GM23338 (cell line): ENCODE results near the gene GPANK1.

Experiments
- CTCF ChIP-seq, 2 experiments: fragments of 200-600 bp in 1 of 2; sonication (generic) in 1 of 2; conservative IDR thresholded peaks; 2 replicates each; pipeline versions ENCODE4 v1.5.1 to v1.6.1; 2016 to 2017; ENCODE audit warnings: antibody characterized with exemption in 2 of 2, low read depth in 2 of 2, mild to moderate bottlenecking in 2 of 2, moderate library complexity in 1 of 2
- EZH2 ChIP-seq: fragments of 200-600 bp; sonication (generic); IDR thresholded peaks from one replicate; pipeline ENCODE4 v1.8.0; 2017; ENCODE audit warnings: antibody characterized with exemption, mild to moderate bottlenecking, low read depth; ENCODE audit not compliant: unreplicated experiment
- EZH2phosphoT487 ChIP-seq: fragments of 200-600 bp; sonication (generic); IDR thresholded peaks from one replicate; pipeline ENCODE4 v1.8.1; 2018; ENCODE audit warnings: antibody characterized with exemption; ENCODE audit not compliant: unreplicated experiment
- JUNB ChIP-seq: IDR thresholded peaks from one replicate; pipeline ENCODE4 v1.6.1; 2016; ENCODE audit warnings: antibody characterized with exemption; ENCODE audit not compliant: unreplicated experiment
- POLR2AphosphoS5 ChIP-seq: IDR thresholded peaks from 2 replicates; pipeline ENCODE4 v1.6.1; 2016; ENCODE audit warnings: antibody characterized with exemption, low read depth
- REST ChIP-seq: IDR thresholded peaks from one replicate; pipeline ENCODE4 v1.6.1; 2018; ENCODE audit warnings: antibody characterized with exemption; ENCODE audit not compliant: unreplicated experiment
- ZNF114 ChIP-seq: fragments of 250-450 bp; sonication (Bioruptor Pico); IDR thresholded peaks from 2 replicates; pipeline ENCODE4 v1.5.0; 2020; ENCODE audit warnings: mild to moderate bottlenecking, moderate library complexity

GRCh38 chr6:31655349-31656237 lies 9.2 kb downstream of the GPANK1 start, which contains the start of gene APOM:
- no peak for TF ChIP-seq CTCF (conservative IDR thresholded peaks at IDR 0.05; ENCODE audit: low read depth in 2 of 2)
- no peak for TF ChIP-seq EZH2phosphoT487
- no peak for TF ChIP-seq EZH2
- no peak for TF ChIP-seq ZNF114
- TF ChIP-seq REST = no peak
- no peak for TF ChIP-seq POLR2AphosphoS5
- TF ChIP-seq JUNB = no peak
